Measurements from ENCODE around the gene MIA.

The MIA gene

DNA sequence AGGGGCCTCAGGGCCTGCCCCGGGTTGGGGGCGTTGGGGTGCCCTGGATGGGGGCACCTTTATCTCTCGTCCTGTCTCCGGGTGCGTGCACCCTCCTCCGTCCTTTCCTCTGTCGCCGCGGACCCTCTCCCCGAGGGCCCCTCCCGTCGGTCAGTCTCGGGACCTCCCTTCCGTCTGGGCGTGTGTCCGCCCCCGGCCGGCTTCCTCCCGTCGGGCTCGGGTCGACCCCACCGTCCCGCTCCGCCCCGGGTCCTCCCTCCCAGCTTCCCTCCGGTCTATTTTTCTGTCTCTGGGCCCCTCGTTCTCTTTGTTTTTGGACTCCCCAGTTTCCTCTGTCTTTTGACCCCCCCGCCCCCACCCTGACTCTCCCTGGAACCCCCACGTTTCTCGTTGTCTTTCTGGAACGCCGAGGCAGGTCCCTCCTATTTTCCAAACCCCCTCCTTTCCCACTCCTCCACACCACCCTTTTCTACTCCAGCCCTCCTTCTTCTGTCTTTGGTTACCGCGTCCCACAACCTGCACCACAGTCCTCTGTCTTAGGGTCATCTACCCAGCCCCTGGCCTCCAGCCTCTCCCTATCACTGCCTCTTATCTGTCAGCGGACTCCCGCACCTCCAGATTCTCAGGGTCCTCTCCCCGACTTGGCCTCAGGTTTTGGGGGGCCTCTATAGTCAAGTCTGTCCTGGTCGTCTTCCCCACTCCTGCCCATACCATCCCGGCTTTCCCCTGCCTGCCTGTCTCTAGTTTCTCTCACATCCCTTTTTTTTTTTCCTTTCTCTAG, 24.4 kb downstream of the MIA start:
- no peak for DNase-seq
- TF ChIP-seq, protein P1, sequence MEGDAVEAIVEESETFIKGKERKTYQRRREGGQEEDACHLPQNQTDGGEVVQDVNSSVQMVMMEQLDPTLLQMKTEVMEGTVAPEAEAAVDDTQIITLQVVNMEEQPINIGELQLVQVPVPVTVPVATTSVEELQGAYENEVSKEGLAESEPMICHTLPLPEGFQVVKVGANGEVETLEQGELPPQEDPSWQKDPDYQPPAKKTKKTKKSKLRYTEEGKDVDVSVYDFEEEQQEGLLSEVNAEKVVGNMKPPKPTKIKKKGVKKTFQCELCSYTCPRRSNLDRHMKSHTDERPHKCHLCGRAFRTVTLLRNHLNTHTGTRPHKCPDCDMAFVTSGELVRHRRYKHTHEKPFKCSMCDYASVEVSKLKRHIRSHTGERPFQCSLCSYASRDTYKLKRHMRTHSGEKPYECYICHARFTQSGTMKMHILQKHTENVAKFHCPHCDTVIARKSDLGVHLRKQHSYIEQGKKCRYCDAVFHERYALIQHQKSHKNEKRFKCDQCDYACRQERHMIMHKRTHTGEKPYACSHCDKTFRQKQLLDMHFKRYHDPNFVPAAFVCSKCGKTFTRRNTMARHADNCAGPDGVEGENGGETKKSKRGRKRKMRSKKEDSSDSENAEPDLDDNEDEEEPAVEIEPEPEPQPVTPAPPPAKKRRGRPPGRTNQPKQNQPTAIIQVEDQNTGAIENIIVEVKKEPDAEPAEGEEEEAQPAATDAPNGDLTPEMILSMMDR (IDR thresholded peaks at IDR 0.05; ENCODE audit: low read length): no peak
- TF ChIP-seq EZH2phosphoT487 (IDR thresholded peaks at IDR 0.05; ENCODE audit: low read length) (no peak), EZH2 (optimal IDR thresholded peaks at IDR 0.05; ENCODE audit: low read depth, low read length) (no peak)
- Histone ChIP-seq H3K4me3 (ENCODE audit: low read length) (peak overlapping the region; percentile 91), H3K27me3 (replicated peaks; ENCODE audit: insufficient read depth, low read length) (no peaks in the 10 kb centered on the region), H3K9me3 (replicated peaks; ENCODE audit: insufficient read depth, low read length) (no peaks in the 10 kb centered on the region), H3F3A (ENCODE audit: insufficient read depth, low read length) (0 out of 2 replicates have a peak, but pooled peaks cover 3% of the 10 kb centered on the region), H3K27ac (ENCODE audit: low read length) (no peak overlapping the region), H3K4me1 (ENCODE audit: low read length) (peaks cover 25% of the 10 kb centered on the region), H4K20me1 (ENCODE audit: insufficient read depth, low read length) (no peaks in the 10 kb centered on the region; the same call in 1 of the 2 replicates), H3K4me2 (ENCODE audit: low read depth, low read length) (peak overlapping the region; percentile 77; the same call in 1 of the 2 replicates), H3K79me2 (ENCODE audit: low read length) (peaks cover 41% of the 10 kb centered on the region), H3K9me2 (replicated peaks; ENCODE audit: insufficient read depth, low read length) (no peaks in the 10 kb centered on the region), H2AFZ (ENCODE audit: low read length) (peak overlapping the region; percentile 45; the same call in 1 of the 2 replicates), H3K36me3 (replicated peaks; ENCODE audit: insufficient read depth, low read length) (no peaks in the 10 kb centered on the region), H3K9ac (ENCODE audit: low read length) (peak overlapping the region; percentile 77; the same call in 1 of the 2 replicates)

DNA sequence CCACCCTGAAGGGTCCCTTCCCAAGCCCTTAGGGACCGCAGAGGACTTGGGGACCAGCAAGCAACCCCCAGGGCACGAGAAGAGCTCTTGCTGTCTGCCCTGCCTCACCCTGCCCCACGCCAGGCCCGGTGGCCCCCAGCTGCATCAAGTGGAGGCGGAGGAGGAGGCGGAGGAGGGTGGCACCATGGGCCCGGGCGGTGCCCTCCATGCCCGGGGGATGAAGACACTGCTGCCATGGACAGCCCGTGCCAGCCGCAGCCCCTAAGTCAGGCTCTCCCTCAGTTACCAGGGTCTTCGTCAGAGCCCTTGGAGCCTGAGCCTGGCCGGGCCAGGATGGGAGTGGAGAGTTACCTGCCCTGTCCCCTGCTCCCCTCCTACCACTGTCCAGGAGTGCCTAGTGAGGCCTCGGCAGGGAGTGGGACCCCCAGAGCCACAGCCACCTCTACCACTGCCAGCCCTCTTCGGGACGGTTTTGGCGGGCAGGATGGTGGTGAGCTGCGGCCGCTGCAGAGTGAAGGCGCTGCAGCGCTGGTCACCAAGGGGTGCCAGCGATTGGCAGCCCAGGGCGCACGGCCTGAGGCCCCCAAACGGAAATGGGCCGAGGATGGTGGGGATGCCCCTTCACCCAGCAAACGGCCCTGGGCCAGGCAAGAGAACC, 25.1 kb downstream of the MIA start:
- Histone ChIP-seq H2AFZ (ENCODE audit: low read length) (no peak overlapping the region), H3K9me3 (replicated peaks; ENCODE audit: insufficient read depth, low read length) (no peaks in the 10 kb centered on the region), H3K9me2 (replicated peaks; ENCODE audit: insufficient read depth, low read length) (no peaks in the 10 kb centered on the region), H4K20me1 (ENCODE audit: insufficient read depth, low read length) (no peaks in the 10 kb centered on the region; the same call in 1 of the 2 replicates), H3K27ac (ENCODE audit: low read length) (no peak overlapping the region), H3F3A (ENCODE audit: insufficient read depth, low read length) (0 out of 2 replicates have a peak, but pooled peaks cover 3% of the 10 kb centered on the region), H3K27me3 (replicated peaks; ENCODE audit: insufficient read depth, low read length) (no peaks in the 10 kb centered on the region), H3K9ac (ENCODE audit: low read length) (no peak overlapping the region; the same call in 1 of the 2 replicates), H3K4me3 (ENCODE audit: low read length) (peak overlapping the region; percentile 91; the same call in 1 of the 2 replicates), H3K4me1 (ENCODE audit: low read length) (peaks cover 25% of the 10 kb centered on the region), H3K36me3 (replicated peaks; ENCODE audit: insufficient read depth, low read length) (no peaks in the 10 kb centered on the region), H3K79me2 (ENCODE audit: low read length) (peaks cover 41% of the 10 kb centered on the region), H3K4me2 (ENCODE audit: low read depth, low read length) (peak overlapping the region; percentile 77; the same call in 1 of the 2 replicates)
- no peak for DNase-seq
- TF ChIP-seq EZH2phosphoT487 (IDR thresholded peaks at IDR 0.05; ENCODE audit: low read length) (no peak), EZH2 (optimal IDR thresholded peaks at IDR 0.05; ENCODE audit: low read depth, low read length) (no peak)
- TF ChIP-seq, protein P1 (IDR thresholded peaks at IDR 0.05; ENCODE audit: low read length): no peak

DNA sequence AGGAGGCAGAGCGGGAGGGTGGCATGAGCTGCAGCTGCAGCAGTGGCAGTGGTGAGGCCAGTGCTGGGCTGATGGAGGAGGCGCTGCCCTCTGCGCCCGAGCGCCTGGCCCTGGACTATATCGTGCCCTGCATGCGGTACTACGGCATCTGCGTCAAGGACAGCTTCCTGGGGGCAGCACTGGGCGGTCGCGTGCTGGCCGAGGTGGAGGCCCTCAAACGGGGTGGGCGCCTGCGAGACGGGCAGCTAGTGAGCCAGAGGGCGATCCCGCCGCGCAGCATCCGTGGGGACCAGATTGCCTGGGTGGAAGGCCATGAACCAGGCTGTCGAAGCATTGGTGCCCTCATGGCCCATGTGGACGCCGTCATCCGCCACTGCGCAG, 25.7 kb downstream of the MIA start:
- Histone ChIP-seq H3K36me3 (replicated peaks; ENCODE audit: insufficient read depth, low read length) (no peaks in the 10 kb centered on the region), H3K4me2 (ENCODE audit: low read depth, low read length) (no peak overlapping the region), H3K9me3 (replicated peaks; ENCODE audit: insufficient read depth, low read length) (no peaks in the 10 kb centered on the region), H3K27ac (ENCODE audit: low read length) (no peak overlapping the region), H3K9me2 (replicated peaks; ENCODE audit: insufficient read depth, low read length) (no peaks in the 10 kb centered on the region), H3K79me2 (ENCODE audit: low read length) (peaks cover 41% of the 10 kb centered on the region), H3K27me3 (replicated peaks; ENCODE audit: insufficient read depth, low read length) (no peaks in the 10 kb centered on the region), H3K9ac (ENCODE audit: low read length) (no peak overlapping the region), H2AFZ (ENCODE audit: low read length) (no peak overlapping the region), H3K4me1 (ENCODE audit: low read length) (peaks cover 25% of the 10 kb centered on the region), H4K20me1 (ENCODE audit: insufficient read depth, low read length) (no peaks in the 10 kb centered on the region; the same call in 1 of the 2 replicates), H3F3A (ENCODE audit: insufficient read depth, low read length) (0 out of 2 replicates have a peak, but pooled peaks cover 3% of the 10 kb centered on the region), H3K4me3 (ENCODE audit: low read length) (no peak overlapping the region)
- DNase-seq: no peak
- TF ChIP-seq, protein P1 (IDR thresholded peaks at IDR 0.05; ENCODE audit: low read length): no peak
- TF ChIP-seq EZH2 (optimal IDR thresholded peaks at IDR 0.05; ENCODE audit: low read depth, low read length) (no peak), EZH2phosphoT487 (IDR thresholded peaks at IDR 0.05; ENCODE audit: low read length) (no peak)

Measured in MM.1S (cell line).